Measurements from ENCODE around the gene NYAP1. TPM values are rescaled to one million over a fixed set of nuclear protein-coding genes. Genes with fewer than 3 reads are reported as not detected.

The NYAP1 gene
- total and polyA plus RNA-seq, 2 of the 8 experiments (the other 6 are each of a cell fraction or from before 2014, with no cell fraction given), result 1.9 to 4.6 TPM

- H3K79me1 ChIP-seq (ENCODE audit: low read depth, low read length), result no peaks in the 10 kb centered on the region
- no peak overlapping the region for H3K4me2 ChIP-seq (ENCODE audit: insufficient read depth in 1 of 2, low read depth in 2 of 2, low read length in 2 of 2)
- no peak overlapping the region for H2BK12ac ChIP-seq (ENCODE audit: low read depth, low read length)
- ChIA-PET POLR2A (ENCODE audit: partially characterized antibody) (no interaction called here), CTCF (ENCODE audit: partially characterized antibody) (interaction anchor here (2.3 kb wide), 1 partner anchor 14 kb away, joined by 7 read pairs; no protein-coding TSS in a partner anchor)
- H3K23ac ChIP-seq (ENCODE audit: insufficient read length), result no peak overlapping the region
- no peak overlapping the region for H3K4ac ChIP-seq (replicated peaks; ENCODE audit: insufficient read length, low read depth, low read length)
- H3K9me3 ChIP-seq (ENCODE audit: insufficient read depth in 2 of 2, low read depth in 1 of 2, low read length in 1 of 2), result peaks cover 0 to 11% of the 10 kb centered on the region in 2 experiments; a peak in 2 of 4 replicates
- H4K20me1 ChIP-seq (replicated peaks in 1 of 2; ENCODE audit: control insufficient read depth in 1 of 2, insufficient read depth in 2 of 2, low read length in 2 of 2), result no peaks in the 10 kb centered on the region
- H4K91ac ChIP-seq (replicated peaks; ENCODE audit: insufficient read length, low read length), result no peak overlapping the region
- no peaks in the 10 kb centered on the region for H3K79me2 ChIP-seq (ENCODE audit: control insufficient read depth in 1 of 2, insufficient read depth in 2 of 2, low read length in 2 of 2)
- H2BK5ac ChIP-seq (ENCODE audit: low read depth, low read length), result no peak overlapping the region
- TF ChIP-seq FOSL1 (IDR thresholded peaks at IDR 0.05; ENCODE audit: insufficient read depth, low read depth, low read length) (no peak), GTF2F1 (IDR thresholded peaks at IDR 0.05; ENCODE audit: borderline replicate concordance, low read depth, low read length) (no peak), JUN (IDR thresholded peaks at IDR 0.05; ENCODE audit: low read depth, low read length) (no peak)
- H3K4me1 ChIP-seq (replicated peaks in 1 of 4; ENCODE audit: control insufficient read depth in 3 of 4, insufficient read depth in 4 of 4, low read length in 3 of 4), result no peaks in the 10 kb centered on the region
- DNase-seq (ENCODE audit: low read depth in 1 of 2, low spot score in 2 of 2), result no peak
- 92% methylated on average over 2 of the region's 2 CpGs; no CpG with 5 or more reads in 1 of the 2 experiments for WGBS, 2 experiments (ENCODE audit: extremely low coverage in 1 of 2, insufficient coverage in 1 of 2, insufficient read length in 1 of 2, insufficient replicate concordance in 2 of 2, low coverage in 1 of 2, low lambda C conversion rate in 2 of 2, missing lambda C conversion rate in 1 of 2)
- H3K27ac ChIP-seq (ENCODE audit: low read depth, low read length), result no peak overlapping the region
- no peak overlapping the region for H2BK20ac ChIP-seq (ENCODE audit: low read length)
- no peak overlapping the region for H2AFZ ChIP-seq (ENCODE audit: low read length)
- no peak overlapping the region for H4K5ac ChIP-seq (ENCODE audit: insufficient read length, low read depth, low read length)
- H3K9ac ChIP-seq (replicated peaks in 1 of 4; ENCODE audit: extremely low read depth in 1 of 4, low read depth in 3 of 4, low read length in 3 of 4), result no peak overlapping the region
- no peak overlapping the region for H3K14ac ChIP-seq (ENCODE audit: insufficient read length)
- H3K27me3 ChIP-seq (replicated peaks in 1 of 4; ENCODE audit: control insufficient read depth in 3 of 4, extremely low read depth in 1 of 4, insufficient read depth in 3 of 4, low read length in 3 of 4), result no peaks in the 10 kb centered on the region
- H3K4me3 ChIP-seq (ENCODE audit: extremely low read depth in 1 of 4, insufficient read depth in 2 of 4, low read depth in 3 of 4, low read length in 4 of 4), result no peak overlapping the region
- no peak overlapping the region for H4K8ac ChIP-seq (ENCODE audit: extremely low read depth, insufficient read depth, low read length)
- no peaks in the 10 kb centered on the region; the same call in 1 of the 2 replicates for H3K23me2 ChIP-seq (ENCODE audit: low read depth, low read length)
- no peak for FAIRE-seq
- H3K56ac ChIP-seq (replicated peaks; ENCODE audit: insufficient read length, low read depth, low read length), result no peak overlapping the region
- no peak overlapping the region for H2AK5ac ChIP-seq (ENCODE audit: low read depth, low read length)
- no peak overlapping the region for H3K18ac ChIP-seq (ENCODE audit: extremely low read depth, low read length)
- no peak overlapping the region for H2BK15ac ChIP-seq (ENCODE audit: low read length)
- H2BK120ac ChIP-seq (replicated peaks; ENCODE audit: low read depth, low read length), result no peak overlapping the region
- H3K36me3 ChIP-seq (ENCODE audit: control insufficient read depth in 2 of 4, insufficient read depth in 4 of 4, low read length in 3 of 4), result no peaks in the 10 kb centered on the region
Observed at GRCh38 chr7:100521076-100521475, 37.3 kb downstream of the NYAP1 start.

Data from H1 (cell line).